HEK293 (cell line): ENCODE data around the gene TES.
A peak's percentile ranks its signal among the peaks of the same experiment; 100 is the strongest.

Experiments used
- ATF2 ChIP-seq: fragments of 450-650 bp; formaldehyde crosslinking; IDR thresholded peaks from 2 replicates; pipeline ENCODE4 v1.5.1; 2016; ENCODE audit warnings: missing biosample characterization, missing genetic modification characterization, low read depth
- BCL6B ChIP-seq: fragments of 450-650 bp; formaldehyde crosslinking; IDR thresholded peaks from 2 replicates; pipeline ENCODE4 v1.5.1; 2017; ENCODE audit warnings: missing biosample characterization, missing genetic modification characterization
- EGR2 ChIP-seq: fragments of 450-650 bp; formaldehyde crosslinking; IDR thresholded peaks from 2 replicates; pipeline ENCODE4 v1.5.1; 2016; ENCODE audit warnings: low read depth, missing biosample characterization, missing genetic modification characterization
- GLI2 ChIP-seq: fragments of 450-650 bp; formaldehyde crosslinking; IDR thresholded peaks from 2 replicates; pipeline ENCODE4; 2017; ENCODE audit warnings: missing biosample characterization, missing genetic modification characterization, low read depth, borderline replicate concordance
- KLF9 ChIP-seq: fragments of 450-650 bp; formaldehyde crosslinking; IDR thresholded peaks from 2 replicates; pipeline ENCODE4 v1.5.1; 2016; ENCODE audit warnings: missing biosample characterization, missing genetic modification characterization, low read depth
- MYNN ChIP-seq: fragments of 450-650 bp; formaldehyde crosslinking; IDR thresholded peaks from 2 replicates; pipeline ENCODE4 v1.5.1; 2016; ENCODE audit warnings: missing biosample characterization, missing genetic modification characterization, borderline replicate concordance
- MZF1 ChIP-seq: fragments of 450-650 bp; formaldehyde crosslinking; IDR thresholded peaks from 2 replicates; pipeline ENCODE4 v1.5.1; 2017; ENCODE audit warnings: missing biosample characterization, missing genetic modification characterization, borderline replicate concordance
- TRIM28 ChIP-seq: IDR thresholded peaks from 2 replicates; pipeline ENCODE4 v1.6.1; 2011; ENCODE audit warnings: low read length, control low read depth, borderline replicate concordance
- ZBTB20 ChIP-seq: fragments of 450-650 bp; formaldehyde crosslinking; IDR thresholded peaks from 2 replicates; pipeline ENCODE4 v1.5.1; 2016; ENCODE audit warnings: missing biosample characterization, missing genetic modification characterization
- ZBTB26 ChIP-seq: fragments of 450-650 bp; formaldehyde crosslinking; optimal IDR thresholded peaks from 2 replicates; pipeline ENCODE3; 2016; ENCODE audit warnings: missing biosample characterization, mild to moderate bottlenecking, missing genetic modification characterization
- ZBTB48 ChIP-seq: fragments of 450-650 bp; formaldehyde crosslinking; IDR thresholded peaks from 2 replicates; pipeline ENCODE4 v1.5.1; 2016; ENCODE audit warnings: missing biosample characterization, missing genetic modification characterization
- ZNF132 ChIP-seq: fragments of 450-650 bp; formaldehyde crosslinking; IDR thresholded peaks from 2 replicates; pipeline ENCODE4 v1.5.1; 2017; ENCODE audit warnings: missing biosample characterization, missing genetic modification characterization, borderline replicate concordance
- ZNF19 ChIP-seq: fragments of 450-650 bp; formaldehyde crosslinking; IDR thresholded peaks from 2 replicates; pipeline ENCODE4; 2016; ENCODE audit warnings: missing biosample characterization, missing genetic modification characterization, low read depth
- ZNF211 ChIP-seq: fragments of 450-650 bp; formaldehyde crosslinking; IDR thresholded peaks from 2 replicates; pipeline ENCODE4 v1.5.1; 2016; ENCODE audit warnings: low read depth, missing biosample characterization, missing genetic modification characterization
- ZNF23 ChIP-seq: fragments of 450-650 bp; formaldehyde crosslinking; IDR thresholded peaks from 2 replicates; pipeline ENCODE4 v1.5.1; 2016; ENCODE audit warnings: missing biosample characterization, missing genetic modification characterization, borderline replicate concordance
- ZNF280D ChIP-seq: fragments of 450-650 bp; formaldehyde crosslinking; IDR thresholded peaks from 2 replicates; pipeline ENCODE4 v1.5.1; 2016; ENCODE audit warnings: missing biosample characterization, missing genetic modification characterization
- ZNF311 ChIP-seq: fragments of 450-650 bp; formaldehyde crosslinking; IDR thresholded peaks from 2 replicates; pipeline ENCODE4 v1.5.1; 2017; ENCODE audit warnings: missing biosample characterization, missing genetic modification characterization, borderline replicate concordance
- ZNF350 ChIP-seq: fragments of 450-650 bp; formaldehyde crosslinking; IDR thresholded peaks from 2 replicates; pipeline ENCODE4 v1.5.0; 2017; ENCODE audit warnings: missing biosample characterization, mild to moderate bottlenecking, missing genetic modification characterization
- ZNF362 ChIP-seq: fragments of 450-650 bp; formaldehyde crosslinking; IDR thresholded peaks from 2 replicates; pipeline ENCODE4 v1.5.1; 2016; ENCODE audit warnings: missing biosample characterization, missing genetic modification characterization
- ZNF488 ChIP-seq: fragments of 450-650 bp; formaldehyde crosslinking; IDR thresholded peaks from 2 replicates; pipeline ENCODE4 v1.5.1; 2016; ENCODE audit warnings: missing biosample characterization, missing genetic modification characterization
- ZNF513 ChIP-seq: fragments of 450-650 bp; IDR thresholded peaks from 2 replicates; pipeline ENCODE4 v1.5.1; 2018; ENCODE audit warnings: missing biosample characterization, missing genetic modification characterization
- ZNF529 ChIP-seq: fragments of 450-650 bp; formaldehyde crosslinking; IDR thresholded peaks from 2 replicates; pipeline ENCODE4 v1.5.1; 2017; ENCODE audit warnings: missing genetic modification characterization, missing biosample characterization; ENCODE audit not compliant: insufficient replicate concordance
- ZNF548 ChIP-seq: fragments of 450-650 bp; formaldehyde crosslinking; IDR thresholded peaks from 2 replicates; pipeline ENCODE4 v1.5.1; 2016; ENCODE audit warnings: missing biosample characterization, missing genetic modification characterization
- ZNF571 ChIP-seq: fragments of 450-650 bp; formaldehyde crosslinking; IDR thresholded peaks from 2 replicates; pipeline ENCODE4 v1.5.0; 2017; ENCODE audit warnings: missing biosample characterization, missing genetic modification characterization
- ZNF624 ChIP-seq: fragments of 450-650 bp; formaldehyde crosslinking; IDR thresholded peaks from 2 replicates; pipeline ENCODE4 v1.5.1; 2017; ENCODE audit warnings: missing biosample characterization, missing genetic modification characterization
- ZSCAN4 ChIP-seq: fragments of 450-650 bp; formaldehyde crosslinking; IDR thresholded peaks from 2 replicates; pipeline ENCODE4 v1.5.1; 2017; ENCODE audit warnings: missing biosample characterization, missing genetic modification characterization

TES gene

GRCh38 chr7:116218051-116218645, 7.8 kb downstream of the TES start (continued):
- no peak for TF ChIP-seq ZNF211 (tag by site-specific recombination)
- peak; percentile 86 for TF ChIP-seq ZNF488 (tag by site-specific recombination)
- peak; percentile 26 for TF ChIP-seq ZNF529 (tag by site-specific recombination)
- TF ChIP-seq ZBTB20 (tag by site-specific recombination): 0 out of 2 replicates have a peak, but pooled peaks have one; percentile 41
- TF ChIP-seq ZBTB48 (tag by site-specific recombination): no peak
- peak; percentile 86; the same call in 1 of the 2 replicates for TF ChIP-seq ZNF19 (tag by site-specific recombination)
- peak; percentile 79 for TF ChIP-seq ZSCAN4 (tag by site-specific recombination)
- no peak; the same call in 1 of the 2 replicates for TF ChIP-seq ZNF280D (tag by site-specific recombination)
- TF ChIP-seq GLI2 (tag by site-specific recombination): peak; percentile 99
- TF ChIP-seq ZNF362: peak; percentile 99
- no peak for TF ChIP-seq ZNF311 (tag by site-specific recombination)
- peak; percentile 43; the same call in 1 of the 2 replicates for TF ChIP-seq ZNF513 (tag by site-specific recombination)
- no peak for TF ChIP-seq ZNF624
- no peak; the same call in 1 of the 2 replicates for TF ChIP-seq EGR2 (tag by site-specific recombination)
- peak; percentile 26; the same call in 1 of the 2 replicates for TF ChIP-seq KLF9
- TF ChIP-seq ZNF548: no peak
- peak; percentile 95 for TF ChIP-seq TRIM28
- TF ChIP-seq MYNN (tag by site-specific recombination): no peak
- peak; percentile 83 for TF ChIP-seq ATF2 (tag by site-specific recombination)
- no peak for TF ChIP-seq ZNF23 (tag by site-specific recombination)
- TF ChIP-seq ZBTB26 (tag by site-specific recombination): no peak
- no peak for TF ChIP-seq ZNF350
- peak; percentile 71 for TF ChIP-seq BCL6B (tag by site-specific recombination)
- TF ChIP-seq MZF1: peak; percentile 99
- no peak for TF ChIP-seq ZNF571
- no peak for TF ChIP-seq ZNF132 (tag by site-specific recombination)
